MM.1S (cell line): Measurements from ENCODE around the gene ADD1.

Experiments used
- EZH2 ChIP-seq: fragments of 300-600 bp; sonication (generic); optimal IDR thresholded peaks from 2 replicates; pipeline ENCODE3; 2017; ENCODE audit warnings: low read depth, mild to moderate bottlenecking, antibody characterized with exemption, low read length, mixed read lengths
- EZH2phosphoT487 ChIP-seq: fragments of 300-600 bp; sonication (generic); IDR thresholded peaks from 2 replicates; pipeline ENCODE4 v1.6.1; 2018; ENCODE audit warnings: antibody characterized with exemption, low read length
- TF ChIP-seq, protein P1 (sequence below): fragments of 300-600 bp; sonication (generic); IDR thresholded peaks from 2 replicates; pipeline ENCODE4 v1.5.1; 2016; ENCODE audit warnings: antibody characterized with exemption, low read length, mixed read lengths

DNA sequence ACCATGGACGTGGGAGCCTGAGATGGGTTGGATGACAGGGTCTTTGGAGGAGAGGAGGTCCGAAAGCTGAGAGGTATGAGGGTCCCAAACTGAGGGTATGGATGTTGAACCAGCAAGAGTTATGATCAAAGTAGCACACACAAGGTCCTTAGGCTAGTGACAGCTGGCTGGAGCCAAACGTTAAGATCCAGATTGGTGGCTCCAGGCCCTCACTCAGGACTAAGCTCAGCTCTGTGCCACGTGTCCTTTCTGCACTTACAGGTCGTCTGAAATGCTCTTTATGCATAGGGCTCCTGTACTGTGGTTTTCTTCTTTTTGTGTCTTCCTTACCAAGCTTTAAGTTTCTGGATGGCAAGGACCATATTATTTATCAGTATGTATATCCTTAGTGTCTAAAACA lies 35.4 kb downstream of the ADD1 start:
- no peak for TF ChIP-seq EZH2
- TF ChIP-seq, protein P1, sequence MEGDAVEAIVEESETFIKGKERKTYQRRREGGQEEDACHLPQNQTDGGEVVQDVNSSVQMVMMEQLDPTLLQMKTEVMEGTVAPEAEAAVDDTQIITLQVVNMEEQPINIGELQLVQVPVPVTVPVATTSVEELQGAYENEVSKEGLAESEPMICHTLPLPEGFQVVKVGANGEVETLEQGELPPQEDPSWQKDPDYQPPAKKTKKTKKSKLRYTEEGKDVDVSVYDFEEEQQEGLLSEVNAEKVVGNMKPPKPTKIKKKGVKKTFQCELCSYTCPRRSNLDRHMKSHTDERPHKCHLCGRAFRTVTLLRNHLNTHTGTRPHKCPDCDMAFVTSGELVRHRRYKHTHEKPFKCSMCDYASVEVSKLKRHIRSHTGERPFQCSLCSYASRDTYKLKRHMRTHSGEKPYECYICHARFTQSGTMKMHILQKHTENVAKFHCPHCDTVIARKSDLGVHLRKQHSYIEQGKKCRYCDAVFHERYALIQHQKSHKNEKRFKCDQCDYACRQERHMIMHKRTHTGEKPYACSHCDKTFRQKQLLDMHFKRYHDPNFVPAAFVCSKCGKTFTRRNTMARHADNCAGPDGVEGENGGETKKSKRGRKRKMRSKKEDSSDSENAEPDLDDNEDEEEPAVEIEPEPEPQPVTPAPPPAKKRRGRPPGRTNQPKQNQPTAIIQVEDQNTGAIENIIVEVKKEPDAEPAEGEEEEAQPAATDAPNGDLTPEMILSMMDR = no peak
- TF ChIP-seq EZH2phosphoT487 = no peak
